SK-N-SH treated with all-trans-retinoic acid at 6 μM for 48 hours (cell line): ENCODE data around the gene SNAPC2.

ENCODE experiments used
- ARNTL ChIP-seq: fragments of 450-650 bp; formaldehyde crosslinking; IDR thresholded peaks from 2 replicates; pipeline ENCODE4 v1.5.0; 2020; ENCODE audit warnings: low read depth, mild to moderate bottlenecking, moderate library complexity, borderline replicate concordance
- CSDC2 ChIP-seq: fragments of 250-450 bp; sonication (Bioruptor Pico); IDR thresholded peaks from 2 replicates; pipeline ENCODE4 v1.5.0; 2020; ENCODE audit warnings: mild to moderate bottlenecking, moderate library complexity
- ESRRG ChIP-seq: fragments of 250-450 bp; sonication (Bioruptor Pico); IDR thresholded peaks from 2 replicates; pipeline ENCODE4 v1.6.1; 2021; ENCODE audit warnings: mild to moderate bottlenecking
- ISL1 ChIP-seq: fragments of 250-450 bp; sonication (Bioruptor Pico); IDR thresholded peaks from 2 replicates; pipeline ENCODE4 v2.1.2; 2022; ENCODE audit warnings: mild to moderate bottlenecking, moderate library complexity
- OSR1 ChIP-seq: fragments of 250-450 bp; sonication (Bioruptor Pico); IDR thresholded peaks from 2 replicates; pipeline ENCODE4 v1.8.0; 2022; ENCODE audit warnings: moderate library complexity, mild to moderate bottlenecking, inconsistent platforms
- RARB ChIP-seq: fragments of 250-450 bp; sonication (Bioruptor Pico); IDR thresholded peaks from 2 replicates; pipeline ENCODE4 v1.8.0; 2021; ENCODE audit warnings: mild to moderate bottlenecking, moderate library complexity
- SNAI2 ChIP-seq: fragments of 250-450 bp; sonication (Bioruptor Pico); IDR thresholded peaks from 2 replicates; pipeline ENCODE4 v1.5.0; 2020; ENCODE audit warnings: mild to moderate bottlenecking, moderate library complexity
- TCF4 ChIP-seq: fragments of 250-450 bp; sonication (Bioruptor Pico); IDR thresholded peaks from 2 replicates; pipeline ENCODE4 v1.8.0; 2021; ENCODE audit warnings: mild to moderate bottlenecking, moderate library complexity, borderline replicate concordance
- ZC3H10 ChIP-seq: fragments of 250-450 bp; sonication (Bioruptor Pico); IDR thresholded peaks from 2 replicates; pipeline ENCODE4 v1.5.1; 2021; ENCODE audit warnings: mild to moderate bottlenecking, moderate library complexity
- ZFP30 ChIP-seq: fragments of 450-650 bp; formaldehyde crosslinking; IDR thresholded peaks from 2 replicates; pipeline ENCODE4 v1.5.0; 2022; ENCODE audit warnings: mild to moderate bottlenecking, moderate library complexity
- ZNF565 ChIP-seq: fragments of 450-650 bp; formaldehyde crosslinking; conservative IDR thresholded peaks from 2 replicates; pipeline ENCODE4 v1.5.0; 2020; ENCODE audit warnings: low read depth, mild to moderate bottlenecking, moderate library complexity
- ZNF70 ChIP-seq: fragments of 450-650 bp; formaldehyde crosslinking; IDR thresholded peaks from 2 replicates; pipeline ENCODE4 v1.5.0; 2020; ENCODE audit warnings: mild to moderate bottlenecking, moderate library complexity
- TF ChIP-seq, protein P1 (sequence below): fragments of 250-450 bp; sonication (Bioruptor Pico); IDR thresholded peaks from 2 replicates; pipeline ENCODE4 v1.5.0; 2020; ENCODE audit warnings: mild to moderate bottlenecking, moderate library complexity

- TF ChIP-seq ARNTL (CRISPR knock-in tag) (no peak), CSDC2 (CRISPR knock-in tag) (no peak), ISL1 (CRISPR knock-in tag) (no peak), RARB (no peak), OSR1 (no peak), ZNF70 (CRISPR knock-in tag) (no peak), ZC3H10 (no peak), ZNF565 (CRISPR knock-in tag) (no peak), ESRRG (CRISPR knock-in tag) (no peak), TCF4 (CRISPR knock-in tag) (no peak), SNAI2 (CRISPR knock-in tag) (no peak), ZFP30 (CRISPR knock-in tag) (no peak)
- TF ChIP-seq, protein P1, sequence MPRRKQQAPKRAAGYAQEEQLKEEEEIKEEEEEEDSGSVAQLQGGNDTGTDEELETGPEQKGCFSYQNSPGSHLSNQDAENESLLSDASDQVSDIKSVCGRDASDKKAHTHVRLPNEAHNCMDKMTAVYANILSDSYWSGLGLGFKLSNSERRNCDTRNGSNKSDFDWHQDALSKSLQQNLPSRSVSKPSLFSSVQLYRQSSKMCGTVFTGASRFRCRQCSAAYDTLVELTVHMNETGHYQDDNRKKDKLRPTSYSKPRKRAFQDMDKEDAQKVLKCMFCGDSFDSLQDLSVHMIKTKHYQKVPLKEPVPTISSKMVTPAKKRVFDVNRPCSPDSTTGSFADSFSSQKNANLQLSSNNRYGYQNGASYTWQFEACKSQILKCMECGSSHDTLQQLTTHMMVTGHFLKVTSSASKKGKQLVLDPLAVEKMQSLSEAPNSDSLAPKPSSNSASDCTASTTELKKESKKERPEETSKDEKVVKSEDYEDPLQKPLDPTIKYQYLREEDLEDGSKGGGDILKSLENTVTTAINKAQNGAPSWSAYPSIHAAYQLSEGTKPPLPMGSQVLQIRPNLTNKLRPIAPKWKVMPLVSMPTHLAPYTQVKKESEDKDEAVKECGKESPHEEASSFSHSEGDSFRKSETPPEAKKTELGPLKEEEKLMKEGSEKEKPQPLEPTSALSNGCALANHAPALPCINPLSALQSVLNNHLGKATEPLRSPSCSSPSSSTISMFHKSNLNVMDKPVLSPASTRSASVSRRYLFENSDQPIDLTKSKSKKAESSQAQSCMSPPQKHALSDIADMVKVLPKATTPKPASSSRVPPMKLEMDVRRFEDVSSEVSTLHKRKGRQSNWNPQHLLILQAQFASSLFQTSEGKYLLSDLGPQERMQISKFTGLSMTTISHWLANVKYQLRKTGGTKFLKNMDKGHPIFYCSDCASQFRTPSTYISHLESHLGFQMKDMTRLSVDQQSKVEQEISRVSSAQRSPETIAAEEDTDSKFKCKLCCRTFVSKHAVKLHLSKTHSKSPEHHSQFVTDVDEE (CRISPR knock-in tag) = no peak
These were observed 33.4 kb downstream of the SNAPC2 start for GRCh38 chr19:7953576-7953975.
